Hepatic stellate cell (primary cell): ENCODE data around the gene ZNRF2.
"Not testable (repeated sequence)": the region's sequence is repeated elsewhere in the genome, so short reads cannot be mapped to it uniquely, and the experiment has no call there.

ENCODE experiments used
- DNase-seq: peaks from one replicate; pipeline ENCODE4 v3.0.0; 2011; ENCODE audit warnings: low spot score

The ZNRF2 gene

DNA sequence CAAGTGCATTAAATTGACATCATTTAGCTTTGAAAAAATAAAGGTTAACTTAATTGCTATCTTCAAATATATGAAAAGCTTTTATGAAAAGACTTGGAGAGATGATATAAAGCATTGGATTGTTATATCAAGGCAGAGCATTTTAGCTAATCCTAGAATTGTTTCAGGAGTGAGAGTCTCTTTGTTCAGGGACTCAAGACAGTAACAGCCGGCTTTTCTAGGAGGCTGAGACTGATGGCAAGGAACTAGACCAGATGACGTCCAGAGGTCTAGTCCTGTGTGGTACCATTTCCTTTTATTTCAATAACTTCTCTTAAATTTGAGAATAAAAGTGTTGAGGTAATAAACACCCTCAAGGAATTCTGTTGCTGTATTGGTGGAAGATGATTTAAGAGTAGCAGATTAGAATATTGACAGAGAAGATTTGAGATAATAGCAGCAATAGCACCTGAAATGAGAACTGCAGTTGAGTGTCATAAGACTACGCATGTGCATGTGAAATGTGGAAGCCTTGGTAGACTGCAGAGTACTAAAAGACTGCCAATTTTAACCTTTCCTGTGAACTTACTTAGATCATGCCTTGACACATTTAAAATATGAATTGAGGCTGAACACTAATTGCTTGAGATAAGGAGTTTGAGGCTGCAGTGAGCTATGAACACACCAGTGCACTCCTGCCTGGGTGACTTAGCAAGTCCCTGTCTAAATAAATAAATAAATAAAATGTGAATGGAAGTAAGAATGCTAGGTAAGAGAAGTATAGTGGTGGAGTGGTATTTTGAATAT is 79.6 kb downstream of the ZNRF2 start:
- DNase-seq = no peak

DNA sequence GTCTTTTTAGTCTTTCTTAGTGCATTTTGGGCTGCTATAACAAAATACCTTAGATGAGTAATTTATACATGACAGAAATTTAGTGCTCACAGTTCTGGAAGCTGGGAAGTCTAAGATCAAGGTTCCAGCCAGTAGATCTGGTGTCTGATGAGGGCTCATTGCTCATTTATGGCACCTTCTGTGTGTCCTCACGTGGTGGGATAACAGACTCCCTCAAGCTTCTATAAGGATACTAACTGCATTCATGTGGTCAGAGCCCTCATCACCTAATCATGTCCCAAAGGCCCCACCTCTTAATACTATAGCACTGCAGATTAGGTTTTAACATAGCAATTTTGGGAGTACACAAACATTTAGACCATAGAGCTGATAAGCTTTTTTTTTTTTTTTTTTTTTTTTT is 80.4 kb downstream of the ZNRF2 start:
- no peak for DNase-seq

DNA sequence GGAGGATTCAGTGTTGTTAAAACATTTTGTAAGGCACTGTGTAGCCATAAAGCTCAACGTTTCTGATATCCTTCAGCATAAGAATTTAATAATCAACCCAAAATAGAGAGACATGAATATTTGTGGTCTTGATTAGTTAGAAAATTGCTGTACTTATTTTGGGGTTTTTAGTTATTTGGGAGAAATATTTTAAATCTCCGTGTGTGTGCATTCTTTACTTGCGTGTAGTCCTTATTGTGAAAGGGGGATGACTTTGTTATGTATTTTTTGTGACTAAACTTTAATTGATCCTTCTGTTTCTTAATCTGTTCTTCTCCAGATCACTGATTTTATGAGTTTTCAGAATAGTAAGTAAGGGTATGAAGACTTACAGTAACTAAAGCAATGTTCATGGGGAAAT is 81.2 kb downstream of the ZNRF2 start:
- no peak for DNase-seq

GRCh38 chr7:30366606-30367005 is 82.2 kb downstream of the ZNRF2 start:
- DNase-seq = no peak

- DNase-seq = no peak
Observed at GRCh38 chr7:30367561-30367960, 83.2 kb downstream of the ZNRF2 start.

GRCh38 chr7:30369879-30370278 is 85.5 kb downstream of the ZNRF2 start:
- no peak for DNase-seq

- DNase-seq = no peak
Observed at GRCh38 chr7:30371321-30371720, 86.9 kb downstream of the ZNRF2 start.

DNA sequence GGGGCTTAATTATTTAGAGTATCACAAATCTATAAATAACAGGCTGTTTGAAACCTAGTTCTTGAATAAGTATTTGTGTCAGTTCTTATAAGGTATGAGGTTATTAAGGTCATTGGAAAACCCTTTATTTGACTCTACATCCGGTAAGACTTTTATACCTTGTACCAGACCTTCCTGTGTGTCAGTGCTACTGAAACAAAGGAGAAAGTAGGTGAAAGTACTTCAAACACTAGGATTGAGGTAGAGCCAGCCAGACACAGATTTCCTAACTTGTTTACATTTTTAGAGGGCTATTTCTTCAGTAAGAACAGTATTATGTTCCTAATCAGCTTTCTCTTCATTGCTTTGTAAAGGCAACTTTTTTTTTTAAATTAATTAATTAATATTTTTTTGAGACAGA is 93.9 kb downstream of the ZNRF2 start:
- DNase-seq = no peak

DNA sequence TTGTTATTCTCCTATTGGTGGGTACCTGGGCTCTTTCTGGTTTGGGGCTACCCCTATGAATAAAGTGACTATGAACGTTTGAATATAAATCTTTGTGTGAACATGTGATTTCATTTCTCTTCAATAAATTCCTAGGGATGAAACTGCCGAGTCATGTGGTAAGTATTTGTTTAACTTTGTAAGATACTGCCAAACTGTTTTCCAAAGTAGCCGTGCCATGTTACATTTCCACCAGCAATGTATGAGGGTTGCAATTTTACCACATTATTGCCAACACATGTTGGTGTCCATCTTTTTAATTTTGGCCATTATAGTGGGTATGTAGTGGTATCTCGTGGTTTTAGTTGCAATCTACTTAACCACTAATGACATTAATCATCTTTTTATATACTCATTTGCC is 94.7 kb downstream of the ZNRF2 start:
- no peak for DNase-seq

DNA sequence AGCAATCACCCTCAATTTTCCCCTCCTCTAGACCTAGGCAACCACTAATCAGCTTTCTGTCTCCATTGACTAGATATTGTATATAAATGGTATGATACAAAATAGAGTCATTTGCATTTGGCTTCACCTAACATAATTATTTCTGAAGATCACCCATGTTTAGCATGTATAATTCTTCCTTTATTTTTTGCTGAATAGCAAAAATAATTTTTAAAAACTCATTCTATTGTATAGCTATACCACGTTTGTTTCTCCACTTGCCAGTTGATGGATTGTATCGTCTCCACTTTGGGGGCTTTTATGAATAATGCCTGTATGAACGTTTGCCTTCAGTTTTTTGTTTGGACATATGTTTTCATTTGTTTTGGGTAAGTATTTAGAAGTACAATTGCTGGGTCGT is 95.3 kb downstream of the ZNRF2 start:
- no peak for DNase-seq

- no peak for DNase-seq
Observed at GRCh38 chr7:30380294-30380693, 95.9 kb downstream of the ZNRF2 start.

GRCh38 chr7:30380824-30381223 is 96.4 kb downstream of the ZNRF2 start:
- DNase-seq = not testable (repeated sequence)

DNA sequence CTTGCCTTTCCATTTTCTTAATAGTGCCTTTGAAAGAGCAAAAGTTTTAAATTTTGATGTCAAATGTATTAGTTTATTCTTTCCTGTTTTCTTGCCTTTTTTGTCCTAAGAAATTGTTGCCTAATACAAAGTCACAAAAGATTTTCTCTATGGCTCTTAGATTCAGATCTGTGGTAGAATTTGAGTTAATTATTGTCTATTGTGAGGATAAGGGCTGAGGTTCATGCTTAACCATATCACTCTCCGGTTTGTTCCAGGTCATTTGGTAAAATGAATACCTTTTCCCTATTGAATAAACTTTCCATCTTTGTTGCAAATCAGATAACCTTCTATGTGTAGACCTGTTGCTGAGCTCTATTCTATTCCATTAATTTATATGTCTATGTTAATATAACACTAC is 98.2 kb downstream of the ZNRF2 start:
- DNase-seq = no peak

DNA sequence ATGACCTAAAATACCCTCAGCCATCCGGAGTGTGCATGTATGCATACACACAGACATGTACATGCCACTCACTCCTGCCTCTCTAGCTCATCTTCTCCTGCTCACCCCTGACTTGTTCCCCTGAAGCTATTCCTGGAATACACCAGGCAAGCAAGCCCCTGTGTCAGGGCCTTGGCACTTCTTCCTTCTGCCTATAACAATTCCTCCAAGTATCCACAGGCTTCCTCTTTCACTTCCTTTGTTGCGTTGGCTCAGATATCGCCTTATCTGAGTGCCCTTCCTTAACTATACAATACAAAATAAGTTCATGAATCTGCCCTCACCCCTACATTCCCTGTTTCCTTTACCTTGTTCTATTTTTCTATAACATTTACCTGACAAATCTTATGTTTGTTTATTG is 105.4 kb downstream of the ZNRF2 start:
- no peak for DNase-seq

DNA sequence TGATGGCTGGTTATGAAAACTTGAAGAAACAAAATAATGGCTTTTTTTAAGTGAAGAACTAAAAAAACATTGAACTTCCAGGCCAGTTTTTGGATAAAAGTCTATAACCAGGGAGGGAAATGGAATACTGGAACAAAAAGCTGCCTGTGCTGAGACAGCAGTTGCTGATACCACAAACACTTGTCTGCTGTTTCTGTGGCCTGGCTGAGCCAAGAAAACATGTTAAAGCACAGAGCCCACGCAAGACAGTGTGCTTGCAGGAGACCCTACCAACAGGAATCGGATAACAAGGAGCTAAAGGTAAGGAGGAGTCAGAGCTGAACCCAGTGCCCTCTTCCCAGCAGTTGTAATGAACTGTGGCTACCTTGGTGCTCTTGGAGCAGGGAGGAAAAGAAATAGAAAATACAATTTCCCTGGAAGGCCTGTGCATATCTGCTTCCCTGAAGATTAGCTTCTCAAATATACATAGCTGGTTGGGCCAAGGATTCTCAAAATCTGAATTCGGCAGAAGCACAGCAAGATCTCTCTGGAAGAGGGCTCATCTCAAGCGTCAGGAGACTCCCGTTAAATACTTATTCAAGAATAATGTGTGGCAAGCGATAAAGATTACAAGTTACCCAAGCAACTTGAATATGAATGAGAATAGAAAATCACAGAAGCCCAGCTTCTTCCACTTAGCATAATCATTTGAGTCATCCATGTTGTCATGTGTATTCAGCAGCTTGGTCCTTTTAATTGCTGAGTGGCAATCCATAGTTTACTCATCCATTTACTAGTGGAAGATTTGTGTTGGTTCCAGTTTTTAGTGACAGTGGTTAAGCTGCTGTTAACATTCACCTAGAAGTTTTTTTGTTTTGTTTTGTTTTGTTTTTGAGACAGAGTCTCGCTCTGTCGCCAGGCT is 106.6 kb downstream of the ZNRF2 start:
- no peak for DNase-seq

DNA sequence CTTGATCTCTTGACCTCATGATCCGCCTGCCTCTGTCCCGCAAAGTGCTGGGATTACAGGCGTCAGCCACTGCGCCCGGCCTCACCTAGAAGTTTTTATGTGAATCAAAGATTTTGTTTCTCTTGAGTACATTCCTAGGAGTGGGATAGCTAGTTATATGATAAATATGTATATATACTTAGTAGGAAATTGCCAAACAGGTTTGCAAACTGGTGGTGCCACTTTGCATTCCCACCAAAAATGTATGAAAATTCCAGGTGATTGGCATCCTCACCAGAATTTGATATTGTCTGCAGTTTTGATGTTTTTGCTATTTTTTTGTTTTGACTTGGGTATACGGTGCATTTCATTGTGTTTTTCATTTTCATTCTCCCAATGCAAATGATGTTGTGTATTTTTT is 107.4 kb downstream of the ZNRF2 start:
- DNase-seq = no peak

- DNase-seq = no peak
Observed at GRCh38 chr7:30395676-30396075, 111.3 kb downstream of the ZNRF2 start.

DNA sequence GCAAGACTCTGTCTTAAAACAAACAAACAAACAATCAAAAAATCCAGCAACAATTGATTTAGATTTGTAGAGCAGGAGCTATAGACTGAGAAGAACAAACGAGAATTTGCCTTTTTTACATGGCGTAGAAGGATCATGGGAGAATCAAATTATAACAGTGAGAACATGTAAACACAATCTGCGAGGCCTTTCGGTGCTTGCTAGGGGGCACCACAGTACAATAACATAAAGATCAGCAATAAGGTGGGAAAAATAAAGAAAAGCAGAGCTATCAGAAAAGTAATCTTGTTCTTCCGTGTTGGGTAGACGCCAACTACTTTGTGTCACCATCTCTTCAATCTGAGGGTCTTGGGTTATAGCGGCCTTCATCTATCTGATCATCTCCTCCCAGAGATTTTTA is 112.0 kb downstream of the ZNRF2 start:
- DNase-seq = no peak

- no peak for DNase-seq
Observed at GRCh38 chr7:30403477-30403876, 119.1 kb downstream of the ZNRF2 start.

DNA sequence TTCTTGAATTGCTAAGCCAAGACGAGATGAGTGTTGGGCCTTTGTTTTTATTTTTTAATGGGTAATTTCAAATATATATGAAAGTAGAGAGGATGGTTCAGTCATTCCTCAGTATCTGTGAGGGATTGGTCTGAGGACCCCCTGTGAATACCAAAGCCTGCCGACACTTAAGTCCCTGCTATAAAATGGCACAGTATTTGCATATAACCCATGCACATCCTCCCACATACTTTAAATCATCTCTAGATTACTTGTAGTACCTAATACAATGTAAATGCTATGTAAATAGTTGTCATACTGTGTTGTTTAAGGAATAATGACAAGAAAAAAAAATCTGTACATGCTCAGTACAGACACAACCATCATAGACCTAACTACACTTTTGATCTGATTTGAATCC is 120.8 kb downstream of the ZNRF2 start:
- DNase-seq = no peak

DNA sequence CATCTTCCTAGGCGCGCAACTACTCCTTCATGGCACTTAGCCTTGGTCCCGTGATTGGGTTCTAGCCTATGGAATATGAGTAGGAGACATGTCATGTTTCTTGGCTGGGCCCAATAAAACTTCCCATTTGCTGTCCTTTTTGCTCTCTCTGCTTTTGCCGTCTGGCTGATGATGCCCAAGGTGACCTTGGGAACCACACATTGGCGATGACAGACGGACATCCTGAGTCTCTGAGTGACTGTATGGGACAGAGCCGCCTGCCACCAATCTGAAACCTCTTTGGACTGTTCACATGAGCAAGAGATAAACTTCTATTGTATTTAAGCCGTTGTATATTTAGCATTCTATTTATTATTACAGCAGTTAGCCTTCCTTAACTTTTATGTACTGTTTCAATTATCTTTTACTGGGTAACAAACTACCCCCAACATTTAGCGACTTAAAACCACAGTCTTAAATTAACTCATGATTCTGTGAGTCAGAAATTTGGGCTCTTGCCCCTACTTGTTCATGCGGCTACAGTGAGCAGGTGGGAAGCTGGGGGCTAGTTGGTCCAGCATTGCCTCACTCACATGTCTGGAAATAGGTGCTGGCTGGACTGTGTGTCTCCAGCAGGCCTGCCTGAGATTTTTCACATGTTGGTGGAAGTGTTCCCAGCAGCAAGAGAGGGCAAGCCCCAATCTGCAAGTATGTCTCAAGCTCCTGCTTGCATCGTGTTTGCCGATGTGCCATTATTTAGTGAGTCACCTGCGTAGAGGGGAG is 122.4 kb downstream of the ZNRF2 start:
- no peak for DNase-seq

DNA sequence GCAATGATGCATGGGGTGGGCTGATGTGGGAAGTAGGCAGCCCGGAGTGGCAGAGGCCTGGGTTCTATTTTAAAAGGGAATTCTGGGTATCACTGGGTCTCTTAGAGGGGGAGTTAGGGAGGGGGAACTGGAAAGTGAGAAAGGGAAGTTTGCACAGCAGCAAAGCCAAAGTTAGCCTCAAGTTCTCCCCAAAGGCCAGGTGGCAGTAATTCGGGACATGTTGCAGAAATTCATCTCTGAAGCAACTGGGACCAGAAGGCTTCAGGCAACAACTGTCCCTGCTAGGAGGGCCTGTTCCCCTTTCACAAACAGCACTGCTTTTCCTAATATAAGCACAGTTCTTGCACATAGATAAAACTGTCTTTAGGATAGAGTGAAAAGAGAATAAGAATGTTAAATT is 126.8 kb downstream of the ZNRF2 start:
- DNase-seq = no peak

- no peak for DNase-seq
Observed at GRCh38 chr7:30411897-30412296, 127.5 kb downstream of the ZNRF2 start.
